Pancreas (tissue), 10 donors: ENCODE data around the gene DYRK1A. TPM values are rescaled to one million over a fixed set of nuclear protein-coding genes. Genes with fewer than 3 reads are reported as not detected.

ENCODE experiments used
- ATAC-seq, 4 donors: fragments of 200-7000 bp; cut with Tn5 transposase; one replicate each; pipeline versions ENCODE4 v1.8.0 to v1.9.1; 2020; ENCODE audit warnings: mild to moderate bottlenecking in 4 of 4, moderate library complexity in 4 of 4
- DNase-seq, 6 donors: peaks; one replicate each; pipeline ENCODE4 v3.0.0-alpha.2; 2020
- FAIRE-seq: peaks from 2 replicates; lab custom pipeline; 2012; peaks lifted over from hg19 to GRCh38; lab: Jason Lieb, UNC
- H3K27ac ChIP-seq, 4 donors: fragments of 200-600 bp; sonication (generic); 1 replicate in 3 of 4; 2 replicates in 1 of 4; pipeline versions ENCODE4 v1.5.0 to v1.8.0; 2020
- H3K27me3 ChIP-seq, 4 donors: fragments of 200-600 bp; one replicate each; pipeline ENCODE4 v1.8.0; 2021
- H3K36me3 ChIP-seq, 3 donors: fragments of 200-600 bp; sonication (generic) in 1 of 3; one replicate each; pipeline versions ENCODE4 v1.5.0 to v1.8.0; 2020 to 2021
- H3K4me1 ChIP-seq, 3 donors: fragments of 200-600 bp; one replicate each; pipeline ENCODE4 v1.8.0; 2021
- H3K4me3 ChIP-seq, 4 donors: fragments of 200-600 bp; sonication (generic) in 2 of 4; one replicate each; pipeline versions ENCODE4 v1.5.0 to v1.8.0; 2020 to 2021
- H3K9me3 ChIP-seq, 4 donors: fragments of 200-600 bp; one replicate each; pipeline ENCODE4 v1.8.0; 2021
- WGBS, 2 donors: extraction: QIAGEN DNeasy Blood & Tissue Kit; methylation state at CpG; one replicate each; pipeline ENCODE4 v1.1.7; 2013; 5-methylcytosine and 5-hydroxymethylcytosine counted together
- intact Hi-C, 3 donors: fragments of 100-400 bp; cut with DNase I; formaldehyde crosslinking; loops; one replicate each; pipeline versions ENCODE4 v1.11.1 to v1.14.2; 2022
- polyA plus RNA-seq, 2 donors: library from polyadenylated mRNA; stranded (reverse); fragments of 200-250 nt; gene quantifications; one replicate each; pipeline ENCODE4 v1.2.3, GENCODE V29; 2013
- total RNA-seq, 6 donors: library from RNA; stranded (reverse); fragmentation: NEBNext Ultra II Directional in 4 of 6; extraction: Animal tissue kit (Norgen Biotek cat#: 25700) in 4 of 6; gene quantifications; one replicate each; pipeline versions ENCODE4 v1.2.1 to v1.2.4, GENCODE V29; 2021 to 2023
- TF ChIP-seq, protein P1 (sequence below), 4 donors: fragments of 200-600 bp; sonication (generic) in 3 of 4; IDR thresholded peaks; one replicate each; pipeline versions ENCODE4 v1.5.0 to v1.8.0; 2021; ENCODE audit warnings: antibody characterized with exemption in 4 of 4
- donor health status: healthy with polysubstance abuse.
- donor health status: DM: no; HTN: no; CAD: no; lungs with moderate emphysema.
- donor health status: DM: no; HTN: no; CAD: no.
- donor health status: control.
- donor health status: control.
- donor health status: Bipolar disorder and iron deficiency.
- donor health status: DM: yes; HTN: yes; CAD: no.
- donor health status: DM: no; HTN: no; CAD: no.
- donor health status: DM: no; HTN: no; CAD: no.
- donor health status: DM: yes; HTN: yes; CAD: no.

DYRK1A gene
- total and polyA plus RNA-seq, 8 donors = 10.4 to 37.9 (median 22.3) TPM

DNA sequence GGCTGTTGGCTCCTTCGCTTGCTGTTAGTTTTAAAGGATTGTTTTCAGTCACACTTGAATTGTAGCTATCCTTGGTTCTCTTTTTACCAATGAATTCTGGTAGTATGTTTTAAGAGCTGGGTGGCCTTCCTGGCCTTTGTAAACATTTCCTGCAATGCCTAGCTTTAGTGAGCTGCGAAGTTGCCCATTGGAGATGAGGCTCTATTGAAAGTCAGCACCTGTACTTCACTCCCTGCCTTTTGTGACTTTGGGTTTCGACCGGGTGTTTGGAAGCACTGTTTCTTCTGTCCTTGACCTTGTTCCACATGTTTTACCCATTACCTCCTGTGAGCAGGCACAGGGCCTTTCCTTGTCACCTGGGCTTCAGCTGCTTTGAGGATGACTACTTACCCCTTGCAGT lies 64.7 kb downstream of the DYRK1A start:
- FAIRE-seq = no peak
- Histone ChIP-seq H3K4me1 (peaks cover 7 to 34% (median 23%) of the 10 kb centered on the region in 3 donors), H3K4me3 (no peak overlapping the region), H3K27ac (no peak overlapping the region), H3K9me3 (no peaks in the 10 kb centered on the region), H3K36me3 (no peaks in the 10 kb centered on the region), H3K27me3 (no peaks in the 10 kb centered on the region)
- TF ChIP-seq, protein P1, sequence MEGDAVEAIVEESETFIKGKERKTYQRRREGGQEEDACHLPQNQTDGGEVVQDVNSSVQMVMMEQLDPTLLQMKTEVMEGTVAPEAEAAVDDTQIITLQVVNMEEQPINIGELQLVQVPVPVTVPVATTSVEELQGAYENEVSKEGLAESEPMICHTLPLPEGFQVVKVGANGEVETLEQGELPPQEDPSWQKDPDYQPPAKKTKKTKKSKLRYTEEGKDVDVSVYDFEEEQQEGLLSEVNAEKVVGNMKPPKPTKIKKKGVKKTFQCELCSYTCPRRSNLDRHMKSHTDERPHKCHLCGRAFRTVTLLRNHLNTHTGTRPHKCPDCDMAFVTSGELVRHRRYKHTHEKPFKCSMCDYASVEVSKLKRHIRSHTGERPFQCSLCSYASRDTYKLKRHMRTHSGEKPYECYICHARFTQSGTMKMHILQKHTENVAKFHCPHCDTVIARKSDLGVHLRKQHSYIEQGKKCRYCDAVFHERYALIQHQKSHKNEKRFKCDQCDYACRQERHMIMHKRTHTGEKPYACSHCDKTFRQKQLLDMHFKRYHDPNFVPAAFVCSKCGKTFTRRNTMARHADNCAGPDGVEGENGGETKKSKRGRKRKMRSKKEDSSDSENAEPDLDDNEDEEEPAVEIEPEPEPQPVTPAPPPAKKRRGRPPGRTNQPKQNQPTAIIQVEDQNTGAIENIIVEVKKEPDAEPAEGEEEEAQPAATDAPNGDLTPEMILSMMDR (IDR thresholded peaks at IDR 0.05) = no peak
- intact Hi-C loops = no loop called here
- 34 to 37% methylated on average over 4 of the region's 4 CpGs for whole genome bisulfite sequencing, 2 donors
- no peak for DNase-seq
- ATAC-seq = peak in 2 of 4 donors; percentile 23 to 45

DNA sequence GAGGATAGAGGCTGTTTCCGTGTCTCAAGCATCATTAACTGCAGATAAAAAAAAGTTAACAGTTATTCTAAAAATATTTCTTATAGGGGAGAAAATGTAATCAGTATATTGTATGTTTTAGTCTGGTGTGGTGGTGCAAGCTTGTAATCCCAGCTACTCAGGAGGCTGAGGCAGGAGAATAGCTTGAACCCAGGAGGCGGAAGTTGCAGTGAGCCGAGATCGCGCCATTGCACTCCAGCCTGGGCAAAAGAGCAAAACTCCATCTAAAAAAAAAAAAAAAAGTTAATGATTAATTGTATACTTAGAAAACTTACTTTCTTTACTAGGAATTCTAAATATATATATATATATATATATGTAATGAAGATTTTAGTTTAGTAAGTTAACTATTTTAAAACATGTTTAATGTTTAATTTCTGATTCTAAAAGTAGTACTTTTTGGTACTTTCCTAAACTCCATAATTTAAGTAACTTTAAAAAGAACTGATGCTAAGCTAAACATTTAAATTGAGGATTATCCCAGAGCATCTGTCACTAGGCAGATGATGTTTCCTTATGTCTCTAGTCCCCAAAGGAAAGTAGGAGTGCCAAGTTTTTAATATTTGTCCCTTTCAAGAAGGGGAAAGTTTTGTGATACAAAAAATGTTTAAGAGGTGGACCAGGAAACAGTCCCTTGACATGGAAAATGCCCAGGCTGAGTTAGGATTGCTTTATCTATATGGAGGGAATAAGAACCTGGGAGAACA lies 66.3 kb downstream of the DYRK1A start:
- Histone ChIP-seq H3K9me3 (no peaks in the 10 kb centered on the region), H3K4me1 (peaks cover 7 to 34% (median 23%) of the 10 kb centered on the region in 3 donors), H3K27ac (no peak overlapping the region), H3K27me3 (no peaks in the 10 kb centered on the region), H3K36me3 (no peaks in the 10 kb centered on the region), H3K4me3 (no peak overlapping the region)
- no peak for DNase-seq
- intact Hi-C loops = no loop called here
- FAIRE-seq = peak; percentile 51
- TF ChIP-seq, protein P1 (IDR thresholded peaks at IDR 0.05) = no peak
- no peak for ATAC-seq
- WGBS, 2 donors = 85 to 93% methylated on average over 5 of the region's 5 CpGs

DNA sequence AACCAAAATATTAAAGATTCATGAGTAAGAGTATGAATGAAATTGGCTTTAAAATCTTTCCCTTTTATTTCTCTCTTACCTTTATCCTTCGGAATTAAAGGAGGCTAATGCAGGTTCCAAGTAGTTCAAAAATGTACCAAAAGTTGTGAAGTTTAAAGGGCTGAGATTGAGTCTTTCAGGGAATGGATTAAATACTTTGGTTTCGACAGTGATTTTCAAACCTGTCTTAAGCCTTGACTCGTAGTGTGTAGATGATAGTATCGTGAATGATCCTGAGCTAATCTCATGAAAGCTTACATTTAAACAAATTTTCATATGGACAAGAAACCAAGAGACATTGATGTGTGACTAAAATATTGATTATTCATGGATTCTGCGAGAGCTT lies 66.9 kb downstream of the DYRK1A start:
- H3K27me3 ChIP-seq = no peaks in the 10 kb centered on the region
- WGBS, 2 donors = 83 to 87% methylated on average over 5 of the region's 5 CpGs
- intact Hi-C loops = no loop called here
- peaks cover 7 to 34% (median 23%) of the 10 kb centered on the region in 3 donors for H3K4me1 ChIP-seq
- FAIRE-seq = no peak
- no peaks in the 10 kb centered on the region for H3K36me3 ChIP-seq
- H3K27ac ChIP-seq = no peak overlapping the region
- no peaks in the 10 kb centered on the region for H3K9me3 ChIP-seq
- no peak for DNase-seq
- TF ChIP-seq, protein P1 (IDR thresholded peaks at IDR 0.05) = no peak
- no peak for ATAC-seq
- H3K4me3 ChIP-seq = no peak overlapping the region

DNA sequence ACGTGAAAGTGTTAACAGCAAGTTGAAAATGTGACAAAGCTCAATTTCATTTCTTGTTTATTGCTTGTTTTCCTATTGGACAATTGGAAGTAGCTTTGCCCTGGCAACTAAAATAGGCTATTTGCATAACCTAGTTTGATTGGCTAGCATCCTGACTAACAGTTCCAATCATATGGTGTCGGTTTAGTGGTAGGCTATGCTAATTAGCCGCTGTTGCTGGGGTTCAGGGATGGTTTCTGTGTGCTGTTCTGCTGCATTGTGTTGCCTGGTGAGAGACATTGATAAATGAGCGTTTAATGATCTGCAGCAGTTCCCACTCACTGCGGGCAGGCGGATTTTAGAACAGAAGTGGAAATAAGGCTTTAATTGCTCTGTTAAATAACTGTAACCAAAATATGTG lies 68.5 kb downstream of the DYRK1A start:
- Histone ChIP-seq H3K27me3 (no peaks in the 10 kb centered on the region), H3K27ac (no peak overlapping the region), H3K9me3 (no peaks in the 10 kb centered on the region), H3K4me1 (peaks cover 7 to 34% (median 23%) of the 10 kb centered on the region in 3 donors), H3K4me3 (no peak overlapping the region), H3K36me3 (no peaks in the 10 kb centered on the region)
- FAIRE-seq (peak; percentile 94), DNase-seq (no peak), ATAC-seq (peak; percentile 68 to 90 (median 87))
- intact Hi-C loops = no loop called here
- TF ChIP-seq, protein P1 (IDR thresholded peaks at IDR 0.05) = no peak
- 40 to 48% methylated on average over 6 of the region's 6 CpGs for WGBS, 2 donors

DNA sequence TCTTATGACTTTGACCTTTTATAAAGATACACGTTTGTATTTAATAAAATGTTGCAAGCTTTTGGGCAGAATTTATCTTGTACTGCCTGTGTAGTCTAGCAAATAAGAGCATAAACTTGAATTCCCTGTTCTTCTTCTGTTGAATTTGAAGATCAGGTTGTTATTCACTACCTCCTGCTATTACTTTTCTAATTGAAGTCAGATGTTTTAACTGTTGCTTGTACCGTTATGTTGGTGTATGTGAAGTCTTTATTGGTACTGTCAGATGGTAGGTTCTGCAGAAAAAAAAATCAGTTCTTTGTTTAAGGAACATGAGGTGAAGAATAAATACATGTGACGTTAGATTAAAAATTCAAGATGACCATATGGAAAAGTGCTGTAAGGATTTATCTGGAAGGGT lies 69.1 kb downstream of the DYRK1A start:
- H3K36me3 ChIP-seq = no peaks in the 10 kb centered on the region
- ATAC-seq (no peak), DNase-seq (no peak), FAIRE-seq (no peak)
- intact Hi-C loops = no loop called here
- TF ChIP-seq, protein P1 (IDR thresholded peaks at IDR 0.05) = no peak
- no peak overlapping the region for H3K4me3 ChIP-seq
- no peak overlapping the region for H3K27ac ChIP-seq
- 45 to 47% methylated on average over 3 of the region's 3 CpGs for WGBS, 2 donors
- H3K4me1 ChIP-seq = peaks cover 7 to 30% (median 21%) of the 10 kb centered on the region in 3 donors
- H3K27me3 ChIP-seq = no peaks in the 10 kb centered on the region
- no peaks in the 10 kb centered on the region for H3K9me3 ChIP-seq
